Left renal cortex interstitium (tissue), 4 donors: Measurements from ENCODE around the gene ARID3A. TPM values are rescaled to one million over a fixed set of nuclear protein-coding genes. Genes with fewer than 3 reads are reported as not detected.

ENCODE experiments used
- polyA plus RNA-seq, 4 donors: library from polyadenylated mRNA; unstranded; fragments of 120-200 nt; gene quantifications; one replicate each; pipeline ENCODE4 v1.2.1, GENCODE V29; 2013; ENCODE audit not compliant: insufficient read length in 4 of 4

Gene ARID3A
- polyA plus RNA-seq, 4 donors: 16.3 to 37.2 (median 29.1) TPM

Other genes starting within 250 kb of the ARID3A start
- gene FSTL3, start 249.6 kb upstream of the ARID3A start, polyA plus RNA-seq: 10 to 100 TPM; 17.2 to 19.7 (median 19.4) TPM
- under 1 TPM; 0.13 to 0.48 (median 0.36) TPM for gene PRSS57, start 230.6 kb upstream of the ARID3A start, polyA plus RNA-seq
- gene PALM, start 217.1 kb upstream of the ARID3A start, polyA plus RNA-seq: 100 to 1,000 TPM in 3 of 4 donors, 10 to 100 TPM in 1; 77.2 to 115 (median 106) TPM
- gene MISP, start 174.9 kb upstream of the ARID3A start, polyA plus RNA-seq: 10 to 100 TPM in 1 of 4 donors, 1 to 10 TPM in 3; 6.0 to 10.1 (median 9.4) TPM
- 100 to 1,000 TPM; 344 to 430 (median 396) TPM for gene PTBP1, start 128.6 kb upstream of the ARID3A start, polyA plus RNA-seq
- gene PLPPR3, start 104.1 kb upstream of the ARID3A start, polyA plus RNA-seq: 10 to 100 TPM; 11.6 to 24.0 (median 17.3) TPM
- 1 to 10 TPM; 1.0 to 3.4 (median 1.4) TPM for gene AZU1, start 98.2 kb upstream of the ARID3A start, polyA plus RNA-seq
- gene PRTN3, start 85.0 kb upstream of the ARID3A start, polyA plus RNA-seq: 1 to 10 TPM in 2 of 4 donors, under 1 TPM in 2; 0.65 to 2.7 (median 1.3) TPM
- gene ELANE, start 73.7 kb upstream of the ARID3A start, polyA plus RNA-seq: under 1 TPM; 0.34 to 0.87 (median 0.40) TPM
- 1 to 10 TPM; 2.2 to 5.4 (median 4.3) TPM for gene CFD, start 66.4 kb upstream of the ARID3A start, polyA plus RNA-seq
- gene MED16, start 32.8 kb upstream of the ARID3A start, polyA plus RNA-seq: 10 to 100 TPM; 44.5 to 90.9 (median 64.0) TPM
- gene RNU6-9, start 32.6 kb upstream of the ARID3A start, polyA plus RNA-seq: not detected
- 10 to 100 TPM; 35.6 to 62.3 (median 53.4) TPM for gene R3HDM4, start 12.8 kb upstream of the ARID3A start, polyA plus RNA-seq
- 1 to 10 TPM in 2 of 4 donors, under 1 TPM in 2; 0.32 to 1.3 (median 1.00) TPM for gene KISS1R, start 8.7 kb upstream of the ARID3A start, polyA plus RNA-seq
- 10 to 100 TPM; 33.2 to 68.7 (median 55.4) TPM for gene WDR18, start 58.3 kb downstream of the ARID3A start, polyA plus RNA-seq
- gene GRIN3B, start 74.4 kb downstream of the ARID3A start, polyA plus RNA-seq: 1 to 10 TPM in 2 of 4 donors, under 1 TPM in 2; 0.41 to 1.4 (median 1.0) TPM
- 100 to 1,000 TPM in 3 of 4 donors, 10 to 100 TPM in 1; 98.0 to 154 (median 130) TPM for gene TMEM259, start 95.1 kb downstream of the ARID3A start, polyA plus RNA-seq
- not detected for gene RNU6-2, start 95.5 kb downstream of the ARID3A start, polyA plus RNA-seq
- gene CNN2, start 100.6 kb downstream of the ARID3A start, polyA plus RNA-seq: 100 to 1,000 TPM; 163 to 215 (median 186) TPM
- gene ABCA7, start 114.1 kb downstream of the ARID3A start, polyA plus RNA-seq: 10 to 100 TPM in 1 of 4 donors, 1 to 10 TPM in 3; 6.9 to 14.0 (median 8.5) TPM
- 10 to 100 TPM in 3 of 4 donors, 1 to 10 TPM in 1; 9.4 to 14.9 (median 12.2) TPM for gene ARHGAP45, start 141.1 kb downstream of the ARID3A start, polyA plus RNA-seq
- gene POLR2E, start 169.3 kb downstream of the ARID3A start, polyA plus RNA-seq: 100 to 1,000 TPM; 139 to 183 (median 154) TPM
- 100 to 1,000 TPM; 240 to 321 (median 259) TPM for gene GPX4, start 178.0 kb downstream of the ARID3A start, polyA plus RNA-seq
- 10 to 100 TPM; 15.2 to 22.8 (median 20.1) TPM for gene SBNO2, start 248.2 kb downstream of the ARID3A start, polyA plus RNA-seq